Activated CD4-positive, alpha-beta T cell treated with anti-CD3 and anti-CD28 coated beads, Interleukin-10, Interleukin-2, amounts not matched to agents 100 ng/mL and 50 ng/mL, durations not matched to agents 16 hours and 8 hours (primary cell): ENCODE measurements around the gene MRPS26.

ENCODE experiments used
- DNase-seq: peaks from one replicate; pipeline ENCODE4 v3.0.0-alpha.2; 2020

MRPS26 gene

GRCh38 chr20:3077618-3078134, 31.8 kb downstream of the MRPS26 start:
- peak; percentile 31 for DNase-seq

- no peak for DNase-seq
Observed at GRCh38 chr20:3080939-3081388, 35.1 kb downstream of the MRPS26 start.

- DNase-seq: no peak
Observed at GRCh38 chr20:3081641-3082040, 35.8 kb downstream of the MRPS26 start.

GRCh38 chr20:3082306-3082951, 36.6 kb downstream of the MRPS26 start:
- DNase-seq: no peak

GRCh38 chr20:3082955-3083952, 37.4 kb downstream of the MRPS26 start:
- no peak for DNase-seq

- no peak for DNase-seq
Observed at GRCh38 chr20:3084283-3084985, 38.6 kb downstream of the MRPS26 start, which contains the start of gene AVP. Gene AVP (minus strand): TSS chr20:3084724. CDS start chr20:3084674, 50 bp downstream.

GRCh38 chr20:3084986-3085360, 39.1 kb downstream of the MRPS26 start:
- no peak for DNase-seq

GRCh38 chr20:3085571-3086072, 39.8 kb downstream of the MRPS26 start:
- DNase-seq: no peak

GRCh38 chr20:3088031-3088430, 42.2 kb downstream of the MRPS26 start:
- no peak for DNase-seq

- no peak for DNase-seq
Observed at GRCh38 chr20:3090565-3090964, 44.7 kb downstream of the MRPS26 start.

GRCh38 chr20:3092611-3093379, 46.9 kb downstream of the MRPS26 start:
- DNase-seq: peak; percentile 10

- no peak for DNase-seq
Observed at GRCh38 chr20:3093861-3094361, 48.1 kb downstream of the MRPS26 start.

GRCh38 chr20:3094848-3095629, 49.2 kb downstream of the MRPS26 start:
- no peak for DNase-seq
